Hepatocyte (in vitro differentiated cells): Measurements from ENCODE around the gene CFAP221. TPM values are rescaled to one million over a fixed set of nuclear protein-coding genes. Genes with fewer than 3 reads are reported as not detected.

Experiments used
- DNase-seq: peaks from one replicate; pipeline ENCODE4 v3.0.0-alpha.2; 2016; ENCODE audit warnings: low spot score
- H2AFZ ChIP-seq: fragments of 200-600 bp; sonication (generic); 2 replicates; pipeline ENCODE4 v1.6.0; 2016; ENCODE audit warnings: antibody characterized with exemption, mild to moderate bottlenecking
- H3K27ac ChIP-seq: fragments of 200-600 bp; sonication (generic); 2 replicates; pipeline ENCODE4 v1.5.1; 2016; ENCODE audit warnings: mild to moderate bottlenecking
- H3K27me3 ChIP-seq: fragments of 200-600 bp; sonication (generic); 2 replicates; pipeline ENCODE4 v1.6.1; 2016
- H3K36me3 ChIP-seq: fragments of 200-600 bp; sonication (generic); replicated peaks from 2 replicates; pipeline ENCODE4 v1.5.1; 2016; ENCODE audit warnings: low read depth; ENCODE audit not compliant: insufficient read depth
- H3K4me1 ChIP-seq: fragments of 200-600 bp; sonication (generic); 2 replicates; pipeline ENCODE4 v1.5.1; 2016; ENCODE audit warnings: mild to moderate bottlenecking, moderate library complexity; ENCODE audit not compliant: insufficient read depth
- H3K4me2 ChIP-seq: fragments of 200-600 bp; sonication (generic); 2 replicates; pipeline ENCODE4 v1.6.0; 2016
- H3K4me3 ChIP-seq: fragments of 200-600 bp; sonication (generic); 2 replicates; pipeline ENCODE4 v1.5.1; 2016; ENCODE audit warnings: mild to moderate bottlenecking
- H3K79me2 ChIP-seq: fragments of 200-600 bp; sonication (generic); 2 replicates; pipeline ENCODE4 v1.6.0; 2017; ENCODE audit warnings: mild to moderate bottlenecking
- H3K9me2 ChIP-seq: fragments of 200-600 bp; sonication (generic); replicated peaks from 2 replicates; pipeline ENCODE4 v1.6.0; 2017; ENCODE audit warnings: mild to moderate bottlenecking; ENCODE audit not compliant: insufficient read depth
- H3K9me3 ChIP-seq: fragments of 200-600 bp; sonication (generic); 2 replicates; pipeline ENCODE4 v1.5.1; 2016; ENCODE audit warnings: low read depth, mild to moderate bottlenecking
- H4K20me1 ChIP-seq: fragments of 200-600 bp; sonication (generic); 2 replicates; pipeline ENCODE4 v1.6.0; 2016; ENCODE audit warnings: mild to moderate bottlenecking; ENCODE audit not compliant: insufficient read depth, poor library complexity, severe bottlenecking
- EZH2 ChIP-seq: fragments of 200-600 bp; sonication (generic); IDR thresholded peaks from 2 replicates; pipeline ENCODE4 v1.6.1; 2016; ENCODE audit warnings: antibody characterized with exemption, mild to moderate bottlenecking, borderline replicate concordance
- EZH2phosphoT487 ChIP-seq: fragments of 200-600 bp; sonication (generic); IDR thresholded peaks from one replicate; pipeline ENCODE4 v1.6.1; 2018; ENCODE audit warnings: antibody characterized with exemption, mild to moderate bottlenecking, low read depth, moderate library complexity; ENCODE audit not compliant: unreplicated experiment, severe bottlenecking
- WGBS: methylation state at CpG from one replicate; pipeline ENCODE4 v1.1.6; 2016; ENCODE audit warnings: low lambda C conversion rate; ENCODE audit errors: missing lambda C conversion rate; 5-methylcytosine and 5-hydroxymethylcytosine counted together
- polyA plus RNA-seq: library from polyadenylated mRNA; unstranded; fragments of >200 nt; fragmentation: Nextera tagmentation; extraction: Ambion mirVana; gene quantifications from 2 replicates; pipeline ENCODE4 v1.2.1, GENCODE V29; 2016
- total RNA-seq: library from RNA; depleted of rRNA; stranded (reverse); fragments of >200 nt; gene quantifications from 2 replicates; pipeline ENCODE4 v1.2.3, GENCODE V29; 2014
- TF ChIP-seq, protein P1 (sequence below): fragments of 200-600 bp; sonication (generic); IDR thresholded peaks from 2 replicates; pipeline ENCODE4 v1.5.1; 2016; ENCODE audit warnings: antibody characterized with exemption, mild to moderate bottlenecking; ENCODE audit not compliant: poor library complexity

CFAP221 gene
- total and polyA plus RNA-seq, 2 experiments from 2014 or later = 3.3 to 3.4 TPM

DNA sequence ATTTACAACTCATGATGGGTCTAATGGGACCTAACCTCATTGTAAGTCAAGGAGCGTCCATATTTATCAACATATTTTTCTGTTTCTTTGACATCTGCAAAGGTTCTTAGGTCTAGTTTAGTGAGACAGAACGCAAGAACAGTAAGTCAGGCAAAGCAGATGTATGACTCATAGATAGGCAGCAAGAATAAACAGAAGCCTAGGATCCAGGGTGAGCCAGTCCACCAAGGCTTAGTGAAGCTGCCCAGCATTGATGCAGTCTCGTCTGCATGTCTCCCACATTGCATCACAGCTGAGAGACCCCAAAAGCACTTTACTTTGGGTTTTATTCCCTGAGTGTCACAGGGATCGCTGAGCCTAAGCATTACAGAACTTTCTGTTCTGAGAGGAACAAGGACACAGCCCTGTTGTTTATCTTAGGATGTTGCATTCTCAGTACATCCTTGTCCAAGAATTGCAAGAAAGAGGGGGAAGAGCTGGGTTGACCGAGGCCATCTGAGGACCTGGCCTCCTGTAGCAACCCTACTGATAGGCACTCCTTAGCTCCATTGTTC is 105.2 kb downstream of the CFAP221 start:
- Histone ChIP-seq H3K79me2 (no peaks in the 10 kb centered on the region), H4K20me1 (no peaks in the 10 kb centered on the region), H3K4me3 (no peak overlapping the region), H3K27me3 (no peaks in the 10 kb centered on the region), H3K4me2 (no peak overlapping the region), H3K9me3 (no peaks in the 10 kb centered on the region), H3K9me2 (no peaks in the 10 kb centered on the region), H3K27ac (no peak overlapping the region), H2AFZ (no peak overlapping the region), H3K4me1 (no peaks in the 10 kb centered on the region), H3K36me3 (no peaks in the 10 kb centered on the region)
- TF ChIP-seq, protein P1, sequence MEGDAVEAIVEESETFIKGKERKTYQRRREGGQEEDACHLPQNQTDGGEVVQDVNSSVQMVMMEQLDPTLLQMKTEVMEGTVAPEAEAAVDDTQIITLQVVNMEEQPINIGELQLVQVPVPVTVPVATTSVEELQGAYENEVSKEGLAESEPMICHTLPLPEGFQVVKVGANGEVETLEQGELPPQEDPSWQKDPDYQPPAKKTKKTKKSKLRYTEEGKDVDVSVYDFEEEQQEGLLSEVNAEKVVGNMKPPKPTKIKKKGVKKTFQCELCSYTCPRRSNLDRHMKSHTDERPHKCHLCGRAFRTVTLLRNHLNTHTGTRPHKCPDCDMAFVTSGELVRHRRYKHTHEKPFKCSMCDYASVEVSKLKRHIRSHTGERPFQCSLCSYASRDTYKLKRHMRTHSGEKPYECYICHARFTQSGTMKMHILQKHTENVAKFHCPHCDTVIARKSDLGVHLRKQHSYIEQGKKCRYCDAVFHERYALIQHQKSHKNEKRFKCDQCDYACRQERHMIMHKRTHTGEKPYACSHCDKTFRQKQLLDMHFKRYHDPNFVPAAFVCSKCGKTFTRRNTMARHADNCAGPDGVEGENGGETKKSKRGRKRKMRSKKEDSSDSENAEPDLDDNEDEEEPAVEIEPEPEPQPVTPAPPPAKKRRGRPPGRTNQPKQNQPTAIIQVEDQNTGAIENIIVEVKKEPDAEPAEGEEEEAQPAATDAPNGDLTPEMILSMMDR = no peak
- no peak for TF ChIP-seq EZH2
- TF ChIP-seq EZH2phosphoT487 = no peak
- no peak for DNase-seq
- WGBS = 78% methylated on average over 5 of the region's 5 CpGs

DNA sequence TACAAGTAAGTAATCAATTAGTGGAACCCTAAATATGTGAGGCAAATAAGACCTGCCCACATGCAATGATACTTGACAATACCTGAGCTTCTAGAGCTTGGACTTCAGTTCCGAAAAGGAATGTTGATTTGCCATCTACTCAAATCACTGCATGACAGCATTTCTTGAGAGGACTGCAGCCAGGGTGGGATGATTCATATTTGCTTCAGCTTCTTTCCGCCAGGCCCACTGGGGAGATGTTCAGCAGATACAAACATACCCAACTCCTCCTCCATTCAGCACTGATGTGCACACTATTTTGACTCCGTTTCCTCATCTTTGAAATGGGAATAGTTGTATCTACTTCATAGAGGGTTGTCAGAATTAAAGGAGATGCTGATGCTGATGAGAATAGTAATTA is 106.0 kb downstream of the CFAP221 start:
- Histone ChIP-seq H3K9me2 (no peaks in the 10 kb centered on the region), H3K4me3 (no peak overlapping the region), H3K4me2 (no peak overlapping the region), H2AFZ (no peak overlapping the region), H3K9me3 (no peaks in the 10 kb centered on the region), H4K20me1 (no peaks in the 10 kb centered on the region), H3K79me2 (no peaks in the 10 kb centered on the region), H3K27ac (no peak overlapping the region), H3K27me3 (no peaks in the 10 kb centered on the region), H3K36me3 (no peaks in the 10 kb centered on the region), H3K4me1 (no peaks in the 10 kb centered on the region)
- no peak for TF ChIP-seq EZH2
- TF ChIP-seq EZH2phosphoT487 = no peak
- TF ChIP-seq, protein P1 = no peak
- DNase-seq = no peak
- WGBS = 93% methylated on average over 3 of the region's 3 CpGs

DNA sequence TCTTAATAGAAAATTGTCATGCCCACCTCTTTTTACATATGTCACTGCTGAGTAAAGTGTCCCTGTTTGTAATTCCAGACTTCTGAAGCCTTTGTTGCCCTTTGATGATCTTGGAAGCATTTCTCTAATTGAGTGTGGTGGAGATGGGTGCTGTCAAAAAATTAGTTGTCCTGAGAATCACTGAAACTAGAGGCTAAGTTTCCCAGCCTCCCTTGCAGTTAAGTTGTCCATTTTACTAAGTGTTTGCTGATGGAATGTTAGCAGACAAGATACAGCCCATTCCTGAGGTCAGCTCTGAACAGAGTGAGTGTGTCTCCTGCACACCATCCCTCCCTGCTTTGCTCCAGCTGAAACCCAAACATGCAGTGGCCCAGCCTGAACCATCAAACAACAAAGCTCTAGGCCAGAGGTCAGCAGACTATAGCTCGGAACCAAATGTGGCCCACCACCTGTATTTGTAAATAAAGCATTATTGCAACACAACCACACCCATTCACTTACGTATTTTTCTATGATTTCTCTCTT is 106.7 kb downstream of the CFAP221 start:
- no peak overlapping the region for H3K4me3 ChIP-seq
- no peak for TF ChIP-seq EZH2
- no peak for TF ChIP-seq EZH2phosphoT487
- TF ChIP-seq, protein P1 = no peak
- H3K27ac ChIP-seq = no peak overlapping the region
- no peaks in the 10 kb centered on the region for H3K27me3 ChIP-seq
- H4K20me1 ChIP-seq = no peaks in the 10 kb centered on the region
- H3K36me3 ChIP-seq = no peaks in the 10 kb centered on the region
- H3K4me1 ChIP-seq = no peaks in the 10 kb centered on the region
- no peaks in the 10 kb centered on the region for H3K9me2 ChIP-seq
- no peak overlapping the region for H2AFZ ChIP-seq
- H3K9me3 ChIP-seq = no peaks in the 10 kb centered on the region
- 49% methylated on average over 2 of the region's 2 CpGs for WGBS
- H3K79me2 ChIP-seq = no peaks in the 10 kb centered on the region
- no peak for DNase-seq
- no peak overlapping the region for H3K4me2 ChIP-seq
